ENCODE results near the gene FAM24B.
"Not testable (repeated sequence)": the region's sequence is repeated elsewhere in the genome, so short reads cannot be mapped to it uniquely, and the experiment has no call there.

Gene FAM24B

GRCh38 chr10:122858042-122858441 lies 21.3 kb downstream of the FAM24B start:
- not testable (repeated sequence) for DNase-seq (ENCODE audit: low read depth)

DNA sequence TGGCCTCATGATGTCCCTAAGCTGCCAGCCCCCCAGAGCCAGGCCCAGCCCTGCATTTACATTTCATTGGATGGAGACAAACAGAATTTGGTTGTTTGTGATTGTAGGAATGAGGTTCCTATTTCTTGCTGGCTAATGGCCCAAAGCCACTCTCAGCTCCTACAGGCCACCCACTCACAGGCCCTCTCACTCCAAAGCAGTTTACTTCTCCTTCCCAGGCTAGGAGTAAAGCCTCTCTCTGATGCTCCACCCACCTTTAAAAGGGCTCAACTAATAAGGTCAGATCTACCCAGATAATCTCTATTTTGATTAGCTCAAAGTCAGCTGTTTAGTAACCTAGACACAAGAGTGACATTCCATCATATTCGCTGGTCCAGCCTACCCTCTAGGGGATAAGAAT lies 22.5 kb downstream of the FAM24B start:
- DNase-seq (ENCODE audit: low read depth), result no peak

DNA sequence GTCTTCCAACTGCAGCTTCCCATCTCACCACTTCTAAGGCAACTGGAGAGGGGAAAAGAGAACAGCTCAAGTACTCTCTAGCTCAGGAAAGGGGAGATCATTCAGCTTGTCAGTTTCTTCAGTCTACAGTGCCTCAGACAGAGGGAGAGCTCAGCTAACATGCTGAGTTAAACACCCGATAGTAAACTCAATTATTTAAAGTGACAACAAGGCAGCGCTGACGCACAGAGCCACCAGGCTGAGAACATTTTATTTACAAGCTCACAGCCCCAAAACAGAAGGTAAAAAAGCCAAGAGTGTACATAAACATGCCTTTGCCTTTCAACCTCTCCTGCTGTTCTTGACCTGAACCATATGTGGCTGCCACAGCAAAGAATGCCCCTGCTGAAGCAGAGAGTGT lies 23.6 kb downstream of the FAM24B start:
- no peak for DNase-seq (ENCODE audit: low read depth)

GRCh38 chr10:122854648-122855047 lies 24.7 kb downstream of the FAM24B start:
- peak; percentile 94 for DNase-seq (ENCODE audit: low read depth)

DNA sequence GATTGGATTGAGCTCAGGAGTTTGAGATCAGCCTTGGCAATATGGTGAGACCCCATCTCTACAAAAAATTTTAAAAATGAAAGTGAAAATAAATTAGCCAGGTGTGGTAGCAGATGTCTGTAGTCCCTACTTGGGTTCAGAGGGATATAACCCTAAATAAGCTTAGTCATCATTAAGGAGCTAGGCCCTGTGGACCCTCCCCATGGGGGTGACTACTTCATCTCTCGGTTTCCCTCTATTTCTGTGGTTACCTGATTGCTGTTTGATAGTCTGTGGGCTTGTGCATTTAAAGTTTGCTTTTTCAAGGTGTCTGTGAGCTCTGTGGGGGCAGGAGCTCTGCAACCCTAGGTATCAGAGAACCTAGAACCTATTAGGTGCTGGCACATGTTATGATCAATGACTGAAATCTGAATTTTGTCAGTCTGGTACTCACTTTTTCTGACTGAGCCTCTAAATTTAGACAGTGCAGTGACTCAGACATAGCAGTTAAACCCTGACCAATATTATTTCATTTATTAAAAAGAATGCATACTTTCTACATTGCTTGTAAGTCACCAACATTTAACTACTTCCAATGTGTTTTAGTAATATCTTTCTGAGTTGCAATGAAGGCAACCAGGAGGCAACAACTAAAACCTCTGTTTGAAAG lies 25.6 kb downstream of the FAM24B start:
- peak; percentile 58 for DNase-seq (ENCODE audit: low read depth)

- peak; percentile 74 for DNase-seq (ENCODE audit: low read depth)
Measured at GRCh38 chr10:122852261-122852660, 27.1 kb downstream of the FAM24B start.

DNA sequence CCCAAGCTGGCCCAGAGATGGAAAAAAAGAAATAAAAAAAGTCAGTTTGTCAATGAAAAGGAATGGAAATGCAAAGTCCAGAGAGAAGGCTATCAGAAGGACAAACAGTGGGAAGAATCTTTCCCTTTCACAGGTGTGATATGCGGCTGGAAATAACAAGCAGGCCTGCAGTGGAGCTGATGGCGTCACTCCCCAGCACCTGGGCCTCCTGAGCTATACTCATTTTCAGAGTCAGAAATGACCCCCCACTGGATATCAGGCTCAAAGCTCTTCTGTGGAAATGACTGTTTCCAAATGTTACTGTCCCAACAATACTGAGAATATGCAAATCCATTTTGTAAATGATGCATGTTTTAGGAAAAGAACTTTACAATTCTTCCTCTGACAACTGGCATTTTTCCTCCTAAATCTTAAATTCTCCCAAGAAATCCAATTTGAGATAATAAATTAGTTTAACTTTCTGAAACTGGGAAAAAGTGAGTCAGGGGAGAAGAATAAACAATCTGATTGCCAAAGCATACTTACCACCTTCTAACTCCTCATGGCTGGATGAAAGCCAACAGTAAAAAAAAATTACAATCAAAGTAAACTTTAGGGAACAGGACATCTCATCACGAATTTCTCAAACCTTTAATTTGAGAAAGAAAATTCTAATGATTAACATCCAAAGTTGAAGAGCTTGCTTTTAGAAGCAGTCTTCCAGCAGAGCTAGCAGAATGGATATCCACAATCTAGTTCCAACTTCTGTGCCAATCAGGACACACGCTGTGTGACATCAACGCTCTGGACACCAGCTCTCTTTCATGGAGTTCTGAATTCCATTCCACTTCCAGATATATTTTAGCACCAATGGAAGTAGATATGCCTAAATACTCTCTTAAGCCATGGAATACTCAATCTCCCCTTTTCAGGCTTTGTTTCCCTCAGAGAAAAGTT lies 28.4 kb downstream of the FAM24B start:
- DNase-seq (ENCODE audit: low read depth), result peak; percentile 30

DNA sequence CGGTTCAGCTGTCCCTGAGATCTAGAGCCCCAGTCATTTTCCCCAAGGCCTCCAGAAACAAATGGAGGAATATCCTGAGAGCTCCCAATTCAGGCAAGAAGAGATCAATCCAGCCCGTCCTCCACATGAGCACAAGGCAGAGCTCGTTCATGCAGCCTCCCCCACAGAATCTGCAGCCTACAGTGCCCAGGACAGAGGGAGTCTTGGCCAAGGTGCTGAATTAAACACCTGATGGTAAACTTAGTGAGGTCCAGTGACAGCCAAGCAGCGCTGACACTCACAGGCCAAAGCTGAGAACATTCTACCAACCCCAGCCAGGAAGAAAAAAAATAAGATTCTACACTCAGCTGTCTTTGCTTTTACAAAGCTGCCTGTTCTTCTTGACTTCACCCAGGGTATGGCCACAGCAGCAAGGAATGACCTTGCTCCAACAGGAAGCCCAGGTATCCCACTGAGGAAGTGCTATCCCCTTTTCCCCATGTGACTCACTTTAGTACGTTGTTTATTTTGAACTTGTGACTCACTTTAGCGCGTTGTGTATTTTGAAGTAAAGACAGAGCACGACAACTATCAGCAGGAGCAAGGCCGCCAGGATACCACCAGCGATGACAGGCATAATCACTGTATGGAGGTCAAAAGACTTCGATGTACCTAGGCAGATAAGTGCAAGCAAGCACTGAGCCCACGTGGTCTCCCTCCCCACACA lies 29.3 kb downstream of the FAM24B start:
- peak; percentile 44 for DNase-seq (ENCODE audit: low read depth)

- DNase-seq (ENCODE audit: low read depth), result no peak
Measured at GRCh38 chr10:122849090-122849489, 30.3 kb downstream of the FAM24B start.

- DNase-seq (ENCODE audit: low read depth), result no peak
Measured at GRCh38 chr10:122847782-122848604, 31.4 kb downstream of the FAM24B start.

DNA sequence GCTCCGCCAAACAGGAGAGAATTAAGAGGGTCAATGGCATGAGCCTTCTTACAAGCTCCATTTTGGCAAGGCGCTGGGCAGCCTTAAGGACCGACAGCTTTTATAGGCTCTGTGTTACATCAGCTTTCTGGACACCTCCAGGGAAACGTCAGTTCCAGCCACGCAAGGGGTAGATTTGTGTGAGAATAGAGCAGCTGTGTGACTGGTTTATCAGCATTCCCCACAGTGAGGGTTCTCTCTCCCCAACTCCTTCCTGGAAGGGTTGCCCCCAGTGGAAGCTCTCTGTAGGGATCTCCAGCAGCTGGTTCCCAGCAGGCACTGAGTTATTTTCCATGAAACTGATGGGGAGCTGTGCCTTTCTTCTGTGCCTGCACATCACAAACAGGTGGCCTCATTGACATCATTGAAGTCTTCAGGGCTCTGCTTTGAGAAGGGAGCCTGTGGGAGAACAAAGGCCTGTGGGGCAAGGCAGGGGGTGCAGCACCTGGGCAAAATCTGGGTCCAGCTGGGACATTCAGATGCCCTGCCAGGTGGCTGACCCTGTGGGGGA lies 33.5 kb downstream of the FAM24B start, which contains the start of gene CUZD1:
Gene CUZD1 (minus strand): TSS at position 75 of the 550 bp plus-strand sequence. CDS start 14 bp downstream, at position 61.
- no peak for DNase-seq (ENCODE audit: low read depth)

DNA sequence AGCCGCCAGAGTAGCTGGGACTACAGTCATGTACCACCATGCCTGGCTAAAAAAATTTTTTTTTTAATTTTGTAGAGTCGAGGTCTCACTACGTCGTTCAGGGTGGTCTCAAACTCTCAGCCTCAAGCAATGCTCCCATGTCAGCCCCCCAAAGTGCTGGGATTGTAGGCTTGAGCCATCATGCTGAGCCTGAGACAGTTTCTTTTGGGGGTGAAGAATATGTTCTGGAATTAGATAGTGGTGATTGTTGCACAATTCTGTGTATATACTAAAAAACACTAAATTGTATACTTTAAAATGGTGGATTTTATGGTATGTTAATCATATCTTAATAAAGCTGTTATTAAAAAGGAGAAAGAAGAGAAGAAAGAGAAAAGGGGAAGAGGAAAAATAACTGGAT lies 35.2 kb downstream of the FAM24B start:
- DNase-seq (ENCODE audit: low read depth), result no peak

GRCh38 chr10:122841569-122841968 lies 37.8 kb downstream of the FAM24B start:
- no peak for DNase-seq (ENCODE audit: low read depth)

GRCh38 chr10:122839505-122839904 lies 39.9 kb downstream of the FAM24B start:
- DNase-seq (ENCODE audit: low read depth), result no peak

DNA sequence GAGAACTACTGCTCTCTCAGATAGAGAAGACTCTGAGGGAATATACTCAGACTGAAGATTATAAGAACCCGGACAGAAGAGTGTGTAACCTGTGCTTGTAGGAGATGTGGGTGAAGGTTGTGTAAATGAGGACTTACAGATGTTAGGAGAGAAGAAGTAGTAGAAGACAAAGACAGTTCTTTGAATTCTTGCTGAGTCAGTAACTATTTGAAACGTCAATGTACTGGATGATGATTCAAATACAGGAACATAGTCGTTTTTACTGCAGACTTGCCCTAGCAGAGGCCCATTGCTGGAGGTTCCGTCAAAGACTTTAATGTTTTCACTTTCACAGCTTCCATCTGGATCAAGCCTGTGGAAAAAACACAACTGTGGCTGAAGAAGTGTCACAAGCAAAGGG lies 40.5 kb downstream of the FAM24B start:
- DNase-seq (ENCODE audit: low read depth), result no peak

DNA sequence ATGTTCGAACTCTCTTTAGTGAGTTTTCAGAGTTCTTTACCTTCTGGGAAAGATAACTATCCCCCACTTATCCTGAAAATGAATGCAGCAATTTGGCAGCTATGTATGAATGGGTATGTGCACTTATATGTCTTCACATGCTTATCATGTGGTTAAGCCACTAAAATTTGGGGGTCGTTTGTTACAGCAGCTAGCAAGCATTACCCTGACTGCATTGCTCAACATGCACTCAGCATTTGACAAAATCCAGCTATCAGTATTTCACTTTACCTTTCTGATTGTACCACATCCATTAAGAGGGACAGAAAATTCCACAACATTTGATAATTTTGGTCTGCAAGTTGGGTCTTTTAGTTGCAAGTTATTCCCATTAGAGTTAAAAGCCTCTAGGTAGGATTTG lies 43.5 kb downstream of the FAM24B start:
- no peak for DNase-seq (ENCODE audit: low read depth)

DNA sequence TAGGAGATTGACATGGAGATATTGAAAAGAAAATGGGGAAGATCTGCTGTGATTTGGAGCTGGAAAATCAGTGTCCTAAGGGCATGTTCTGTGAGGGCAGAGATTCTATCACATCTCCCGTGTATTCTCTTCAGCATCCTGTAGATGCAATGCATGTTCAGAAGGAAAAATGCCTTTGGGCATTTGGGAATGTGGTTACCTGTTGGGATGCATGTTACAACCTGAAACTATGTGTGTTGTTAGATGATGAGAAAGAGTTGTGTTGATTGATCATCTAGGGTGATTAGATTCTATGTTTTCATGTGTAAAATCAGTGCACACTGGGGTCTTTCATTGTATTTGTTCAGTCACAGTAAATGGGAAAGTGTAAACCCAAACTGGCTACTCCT lies 48.4 kb downstream of the FAM24B start:
- no peak for DNase-seq (ENCODE audit: low read depth)

DNA sequence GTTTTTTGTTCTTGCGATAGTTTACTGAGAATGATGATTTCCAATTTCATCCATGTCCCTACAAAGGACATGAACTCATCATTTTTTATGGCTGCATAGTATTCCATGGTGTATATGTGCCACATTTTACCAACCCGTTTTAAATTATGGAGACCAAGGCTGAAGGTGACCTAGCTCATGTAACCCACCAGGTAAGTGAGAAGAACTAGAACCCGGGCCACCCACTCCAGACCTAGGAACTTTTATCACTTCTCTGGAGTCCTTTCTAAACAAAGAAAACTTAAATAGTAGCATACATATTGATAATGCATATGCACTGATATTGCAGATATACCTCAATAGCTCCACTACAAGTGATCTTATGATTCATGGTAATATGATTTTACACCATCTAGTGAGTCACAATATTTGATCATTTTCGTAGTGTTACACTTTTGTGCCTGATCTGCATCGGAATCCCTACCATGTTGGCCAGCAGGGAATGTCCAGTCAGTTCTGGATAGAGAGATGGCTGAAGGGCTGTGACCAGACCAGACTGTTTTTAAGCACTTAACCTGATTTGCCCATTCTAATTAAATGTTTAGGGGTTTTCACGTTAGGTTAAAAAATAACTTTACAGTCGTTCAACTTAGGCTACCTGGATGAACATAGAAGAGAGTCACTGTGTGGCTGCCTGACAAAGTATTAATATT lies 49.0 kb downstream of the FAM24B start:
- DNase-seq (ENCODE audit: low read depth), result no peak

GRCh38 chr10:122829454-122829853 lies 49.9 kb downstream of the FAM24B start:
- no peak for DNase-seq (ENCODE audit: low read depth)

DNA sequence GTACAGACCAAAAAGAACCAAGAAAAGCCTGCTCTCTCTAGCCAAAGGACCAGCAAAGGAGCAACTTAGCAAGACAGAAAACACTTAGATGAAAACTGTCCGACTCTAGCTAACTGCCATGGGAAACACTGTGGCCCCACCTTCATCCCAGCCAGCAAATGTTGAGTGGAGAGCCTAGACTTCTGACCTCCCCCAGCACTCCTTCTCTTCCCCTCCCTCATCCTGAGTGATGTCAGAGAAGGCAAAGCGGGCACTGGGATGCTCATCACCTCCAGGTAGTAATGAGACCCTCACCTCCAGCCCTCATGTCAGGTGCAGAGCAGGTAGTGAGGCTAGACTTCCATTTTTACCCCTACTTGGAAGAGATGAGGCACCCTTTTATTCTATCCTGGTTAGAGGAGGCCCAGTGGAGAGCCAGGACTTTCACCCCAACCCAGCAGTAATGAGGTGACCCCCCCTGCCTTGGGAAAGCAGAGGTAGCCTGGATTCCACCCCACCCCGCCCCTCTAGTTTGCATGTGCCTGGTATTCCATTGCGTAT lies 50.6 kb downstream of the FAM24B start:
- DNase-seq (ENCODE audit: low read depth), result no peak

DNA sequence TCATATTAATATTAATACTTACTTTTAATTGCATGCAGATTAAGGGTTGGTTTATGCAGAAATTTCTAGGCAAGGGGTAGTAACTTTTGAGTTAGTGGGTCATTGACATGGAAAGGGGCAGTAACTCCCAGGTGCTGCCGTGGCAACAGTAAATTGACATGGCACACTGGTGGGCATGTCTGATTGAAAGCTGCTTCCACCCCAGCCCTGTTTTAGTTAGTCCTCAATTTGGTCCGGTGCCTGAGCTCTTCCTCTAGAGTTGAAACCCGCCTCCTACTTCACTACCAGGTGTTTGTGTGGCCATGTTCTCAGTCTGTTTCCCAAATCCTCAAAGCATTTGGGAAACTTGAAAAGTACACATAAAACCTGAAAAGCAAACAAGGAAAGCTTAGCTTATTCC lies 52.1 kb downstream of the FAM24B start:
- no peak for DNase-seq (ENCODE audit: low read depth)
